ENCODE measurements around the gene OR8H1. TPM values are rescaled to one million over a fixed set of nuclear protein-coding genes. Genes with fewer than 3 reads are reported as not detected.
A peak's percentile ranks its signal among the peaks of the same experiment; 100 is the strongest.

The OR8H1 gene
- polyA plus RNA-seq, 1 donor from 2014 or later, result not detected

GRCh38 chr11:56331861-56332491 lies 39.9 kb upstream of the OR8H1 start:
- Histone ChIP-seq H3K9ac (ENCODE audit: low read length) (no peak overlapping the region), H3F3A (ENCODE audit: insufficient read depth, low read length, poor library complexity, severe bottlenecking) (no peaks in the 10 kb centered on the region), H3K79me2 (replicated peaks; ENCODE audit: insufficient read depth, low read length) (no peaks in the 10 kb centered on the region), H4K20me1 (ENCODE audit: insufficient read depth) (no peaks in the 10 kb centered on the region), H3K27ac (ENCODE audit: low read length) (no peak overlapping the region), H3K4me3 (ENCODE audit: low read length) (no peak overlapping the region), H3K9me2 (ENCODE audit: insufficient read depth, low read length) (no peaks in the 10 kb centered on the region), H2AFZ (ENCODE audit: low read depth, low read length) (no peak overlapping the region), H3K27me3 (ENCODE audit: insufficient read depth, low read depth, low read length) (no peaks in the 10 kb centered on the region), H3K36me3 (ENCODE audit: insufficient read depth, low read length) (no peaks in the 10 kb centered on the region), H3K4me2 (ENCODE audit: low read length) (no peak overlapping the region), H3K9me3 (ENCODE audit: low read length) (no peaks in the 10 kb centered on the region)
- TF ChIP-seq MXI1 (conservative IDR thresholded peaks at IDR 0.05; ENCODE audit: poor library complexity, severe bottlenecking) (no peak), SMC3 (conservative IDR thresholded peaks at IDR 0.05; ENCODE audit: poor library complexity) (no peak), EZH2 (IDR thresholded peaks at IDR 0.05; ENCODE audit: borderline replicate concordance, insufficient read depth, low read length, poor library complexity, severe bottlenecking) (no peak), EP300 (conservative IDR thresholded peaks at IDR 0.05; ENCODE audit: poor library complexity, severe bottlenecking) (no peak), CTCF (IDR thresholded peaks at IDR 0.05; ENCODE audit: poor library complexity, severe bottlenecking) (no peak)

GRCh38 chr11:56314844-56315243 lies 22.8 kb upstream of the OR8H1 start, which contains the start of gene OR8K3:
Gene OR8K3 (plus strand): TSS chr11:56315144. CDS start chr11:56318307, 3,163 bp downstream.
- H3K4me2 ChIP-seq (ENCODE audit: low read length), result no peak within 1 kb of the TSS
- no peaks in the 10 kb centered on the region for H3K36me3 ChIP-seq (ENCODE audit: insufficient read depth, low read length)
- TF ChIP-seq RAD21 (conservative IDR thresholded peaks at IDR 0.05), result no peak
- TF ChIP-seq EP300 (conservative IDR thresholded peaks at IDR 0.05; ENCODE audit: poor library complexity, severe bottlenecking), result peak; percentile 38
- no peak within 1 kb of the TSS for H3K9ac ChIP-seq (ENCODE audit: low read length)
- no peak within 1 kb of the TSS for H3K4me3 ChIP-seq (ENCODE audit: low read length)
- no peak within 1 kb of the TSS for H2AFZ ChIP-seq (ENCODE audit: low read depth, low read length)
- no peaks in the 10 kb centered on the region for H3K9me2 ChIP-seq (ENCODE audit: insufficient read depth, low read length)
- H3K79me2 ChIP-seq (replicated peaks; ENCODE audit: insufficient read depth, low read length), result no peaks in the 10 kb centered on the region
- H3K9me3 ChIP-seq (ENCODE audit: low read length), result no peaks in the 10 kb centered on the region
- H4K20me1 ChIP-seq (ENCODE audit: insufficient read depth), result no peaks in the 10 kb centered on the region
- H3K27me3 ChIP-seq (ENCODE audit: insufficient read depth, low read depth, low read length), result no peaks in the 10 kb centered on the region
- peaks cover 3% of the 10 kb centered on the region for H3F3A ChIP-seq (ENCODE audit: insufficient read depth, low read length, poor library complexity, severe bottlenecking)
- no peak within 1 kb of the TSS for H3K27ac ChIP-seq (ENCODE audit: low read length)

GRCh38 chr11:56307836-56308235 lies 15.8 kb upstream of the OR8H1 start:
- H3K36me3 ChIP-seq (ENCODE audit: insufficient read depth, low read length), result no peaks in the 10 kb centered on the region
- H3K9me3 ChIP-seq (ENCODE audit: low read length), result no peaks in the 10 kb centered on the region
- no peaks in the 10 kb centered on the region for H4K20me1 ChIP-seq (ENCODE audit: insufficient read depth)
- H3K79me2 ChIP-seq (replicated peaks; ENCODE audit: insufficient read depth, low read length), result no peaks in the 10 kb centered on the region
- H3K4me3 ChIP-seq (ENCODE audit: low read length), result no peak overlapping the region
- H3K27me3 ChIP-seq (ENCODE audit: insufficient read depth, low read depth, low read length), result no peaks in the 10 kb centered on the region
- H2AFZ ChIP-seq (ENCODE audit: low read depth, low read length), result no peak overlapping the region
- no peak overlapping the region for H3K9ac ChIP-seq (ENCODE audit: low read length)
- peaks cover 3% of the 10 kb centered on the region for H3F3A ChIP-seq (ENCODE audit: insufficient read depth, low read length, poor library complexity, severe bottlenecking)
- H3K4me2 ChIP-seq (ENCODE audit: low read length), result no peak overlapping the region
- H3K27ac ChIP-seq (ENCODE audit: low read length), result no peak overlapping the region
- H3K9me2 ChIP-seq (ENCODE audit: insufficient read depth, low read length), result no peaks in the 10 kb centered on the region
- no peak for TF ChIP-seq POLR2AphosphoS5 (IDR thresholded peaks at IDR 0.05)
- TF ChIP-seq TAF1 (IDR thresholded peaks at IDR 0.05; ENCODE audit: low read depth), result no peak
- TF ChIP-seq RAD21 (conservative IDR thresholded peaks at IDR 0.05), result no peak
- no peak for TF ChIP-seq MXI1 (conservative IDR thresholded peaks at IDR 0.05; ENCODE audit: poor library complexity, severe bottlenecking)
- no peak for TF ChIP-seq EZH2 (IDR thresholded peaks at IDR 0.05; ENCODE audit: borderline replicate concordance, insufficient read depth, low read length, poor library complexity, severe bottlenecking)
- no peak for TF ChIP-seq CTCF (IDR thresholded peaks at IDR 0.05; ENCODE audit: poor library complexity, severe bottlenecking)
- no peak for TF ChIP-seq SMC3 (conservative IDR thresholded peaks at IDR 0.05; ENCODE audit: poor library complexity)
- no peak for TF ChIP-seq EP300 (conservative IDR thresholded peaks at IDR 0.05; ENCODE audit: poor library complexity, severe bottlenecking)
- no peak for TF ChIP-seq REST (IDR thresholded peaks at IDR 0.05; ENCODE audit: borderline replicate concordance)
